Epithelial cell of esophagus (primary cell): ENCODE data around the gene PARD3.
A peak's percentile ranks its signal among the peaks of the same experiment; 100 is the strongest.

ENCODE experiments used
- DNase-seq: peaks from one replicate; pipeline ENCODE4 v3.0.0; 2010; ENCODE audit warnings: low read depth
- H3K4me3 ChIP-seq: 2 replicates; pipeline ENCODE4 v1.5.1; 2011; ENCODE audit warnings: mild to moderate bottlenecking, low read length, control low read depth
- CTCF ChIP-seq: IDR thresholded peaks from 2 replicates; pipeline ENCODE4 v1.5.1; 2011; ENCODE audit warnings: low read depth, mild to moderate bottlenecking, low read length, control low read depth, inconsistent platforms; ENCODE audit not compliant: insufficient read depth; ENCODE audit errors: missing control alignments

PARD3 gene

GRCh38 chr10:34250722-34251121 is 564.4 kb downstream of the PARD3 start:
- TF ChIP-seq CTCF = no peak
- no peak for DNase-seq
- no peak overlapping the region for H3K4me3 ChIP-seq

GRCh38 chr10:34249634-34250033 is 565.5 kb downstream of the PARD3 start:
- H3K4me3 ChIP-seq = no peak overlapping the region
- DNase-seq = peak; percentile 18
- TF ChIP-seq CTCF = peak; percentile 25

GRCh38 chr10:34247560-34247959 is 567.5 kb downstream of the PARD3 start:
- no peak for TF ChIP-seq CTCF
- no peak for DNase-seq
- no peak overlapping the region for H3K4me3 ChIP-seq

GRCh38 chr10:34244756-34245484 is 570.2 kb downstream of the PARD3 start:
- no peak overlapping the region for H3K4me3 ChIP-seq
- peak; percentile 20 for DNase-seq
- no peak for TF ChIP-seq CTCF

GRCh38 chr10:34241226-34242000 is 573.7 kb downstream of the PARD3 start:
- DNase-seq = no peak
- TF ChIP-seq CTCF = no peak
- no peak overlapping the region for H3K4me3 ChIP-seq

- no peak for DNase-seq
- TF ChIP-seq CTCF = no peak
- no peak overlapping the region for H3K4me3 ChIP-seq
These were observed 575.1 kb downstream of the PARD3 start for GRCh38 chr10:34240039-34240438.
